Hepatocyte (in vitro differentiated cells): ENCODE results near the gene HSPA4.

Experiments
- EZH2 ChIP-seq: fragments of 200-600 bp; sonication (generic); IDR thresholded peaks from 2 replicates; pipeline ENCODE4 v1.6.1; 2016; ENCODE audit warnings: antibody characterized with exemption, mild to moderate bottlenecking, borderline replicate concordance
- EZH2phosphoT487 ChIP-seq: fragments of 200-600 bp; sonication (generic); IDR thresholded peaks from one replicate; pipeline ENCODE4 v1.6.1; 2018; ENCODE audit warnings: antibody characterized with exemption, mild to moderate bottlenecking, low read depth, moderate library complexity; ENCODE audit not compliant: unreplicated experiment, severe bottlenecking
- TF ChIP-seq, protein P1 (sequence below): fragments of 200-600 bp; sonication (generic); IDR thresholded peaks from 2 replicates; pipeline ENCODE4 v1.5.1; 2016; ENCODE audit warnings: antibody characterized with exemption, mild to moderate bottlenecking; ENCODE audit not compliant: poor library complexity

DNA sequence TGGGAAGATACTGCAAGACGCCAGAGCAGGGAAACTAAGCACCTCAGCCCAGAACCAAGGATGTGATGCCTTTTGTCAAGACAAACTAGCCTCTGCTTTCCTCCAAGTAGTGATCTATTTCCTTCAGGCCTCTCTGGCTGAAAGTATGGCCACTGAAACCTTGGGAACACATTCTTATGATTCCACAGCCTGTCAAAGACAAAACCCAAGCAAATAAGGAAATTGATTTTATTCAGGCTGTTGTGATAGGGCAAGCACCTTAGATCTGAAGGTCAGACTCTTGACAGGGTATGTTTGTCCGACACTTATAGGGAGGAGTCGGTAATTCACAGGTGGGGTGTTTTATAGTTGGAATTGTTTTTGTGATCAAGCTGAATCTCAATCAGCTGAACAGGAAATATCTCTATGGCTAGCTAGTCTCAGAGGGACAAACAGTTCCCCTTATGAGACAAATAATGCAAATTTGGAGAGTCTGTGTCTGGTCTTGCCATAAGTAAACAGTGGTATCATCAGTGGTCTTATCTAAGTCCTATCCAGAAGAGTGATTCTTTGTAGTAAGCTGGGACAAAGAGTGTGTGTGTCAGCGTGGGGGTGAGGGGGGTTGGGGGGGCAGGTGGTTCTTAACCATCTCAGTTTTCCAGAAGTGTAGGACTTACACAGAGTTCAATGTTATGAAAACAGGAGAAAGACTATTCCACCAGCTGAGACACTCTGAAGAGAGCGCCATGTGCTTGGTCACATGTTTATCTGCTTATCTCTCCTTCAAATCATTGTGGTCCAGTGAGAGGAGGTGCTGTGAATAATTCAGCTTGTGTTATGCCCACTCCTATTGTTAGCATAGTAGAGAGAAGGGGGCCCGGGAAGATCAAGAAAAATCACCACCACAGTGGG is 18.7 kb upstream of the HSPA4 start:
- TF ChIP-seq, protein P1, sequence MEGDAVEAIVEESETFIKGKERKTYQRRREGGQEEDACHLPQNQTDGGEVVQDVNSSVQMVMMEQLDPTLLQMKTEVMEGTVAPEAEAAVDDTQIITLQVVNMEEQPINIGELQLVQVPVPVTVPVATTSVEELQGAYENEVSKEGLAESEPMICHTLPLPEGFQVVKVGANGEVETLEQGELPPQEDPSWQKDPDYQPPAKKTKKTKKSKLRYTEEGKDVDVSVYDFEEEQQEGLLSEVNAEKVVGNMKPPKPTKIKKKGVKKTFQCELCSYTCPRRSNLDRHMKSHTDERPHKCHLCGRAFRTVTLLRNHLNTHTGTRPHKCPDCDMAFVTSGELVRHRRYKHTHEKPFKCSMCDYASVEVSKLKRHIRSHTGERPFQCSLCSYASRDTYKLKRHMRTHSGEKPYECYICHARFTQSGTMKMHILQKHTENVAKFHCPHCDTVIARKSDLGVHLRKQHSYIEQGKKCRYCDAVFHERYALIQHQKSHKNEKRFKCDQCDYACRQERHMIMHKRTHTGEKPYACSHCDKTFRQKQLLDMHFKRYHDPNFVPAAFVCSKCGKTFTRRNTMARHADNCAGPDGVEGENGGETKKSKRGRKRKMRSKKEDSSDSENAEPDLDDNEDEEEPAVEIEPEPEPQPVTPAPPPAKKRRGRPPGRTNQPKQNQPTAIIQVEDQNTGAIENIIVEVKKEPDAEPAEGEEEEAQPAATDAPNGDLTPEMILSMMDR, result no peak
- TF ChIP-seq EZH2 (no peak), EZH2phosphoT487 (no peak)
